RWPE1 (cell line): Measurements from ENCODE around the gene MGP.

Source experiments
- CTCF ChIA-PET: fragments of 350-600 bp; sonication (Branson Sonifier 250); formaldehyde crosslinking; extraction: SDS; loops from one replicate; lab custom pipeline; 2021; lab: Yijun Ruan, JAX
- POLR2A ChIA-PET: fragments of 400-600 bp; formaldehyde crosslinking; extraction: SDS; loops from one replicate; lab custom pipeline; 2020; ENCODE audit warnings: antibody characterized with exemption; ENCODE audit not compliant: low non-redundant PET; lab: Yijun Ruan, JAX
- DNase-seq: peaks from one replicate; pipeline ENCODE4 v3.0.0; 2012; ENCODE audit warnings: low spot score
- H3K27ac ChIP-seq: fragments of 450-650 bp; 2 replicates; pipeline ENCODE4 v1.5.1; 2017
- CTCF ChIP-seq: fragments of 450-650 bp; conservative IDR thresholded peaks from 2 replicates; pipeline ENCODE4 v1.5.1; 2017; ENCODE audit warnings: low read depth, mild to moderate bottlenecking

MGP gene

GRCh38 chr12:14833336-14833735 lies 52.3 kb downstream of the MGP start:
- POLR2A ChIA-PET = no interaction called here

More at GRCh38 chr12:14833336-14833735, 52.3 kb downstream of the MGP start:
- H3K27ac ChIP-seq = no peak overlapping the region
- CTCF ChIA-PET = no interaction called here
- DNase-seq = no peak
- TF ChIP-seq CTCF = no peak
